ENCODE measurements around the gene REV3L.

REV3L gene

DNA sequence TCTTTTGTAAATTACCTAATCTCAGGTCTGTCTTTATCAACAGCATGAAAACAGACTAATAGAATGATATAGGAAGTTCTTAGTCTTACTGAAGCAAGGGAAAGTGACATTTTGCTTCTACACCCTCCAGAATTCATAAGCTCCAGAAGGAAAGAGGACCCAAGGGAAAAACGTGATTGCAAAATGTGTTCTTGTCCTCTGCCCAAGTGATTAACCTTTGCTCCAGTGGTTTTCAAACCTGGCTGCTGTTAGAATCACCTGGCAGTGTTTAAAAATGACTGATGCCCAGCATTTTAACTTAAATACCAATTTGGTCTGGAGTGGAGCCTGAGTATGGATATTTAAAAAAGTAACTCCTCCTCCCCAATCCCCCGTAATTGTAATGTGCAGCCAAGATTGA lies 204.3 kb downstream of the REV3L start:
- Mint-ChIP-seq H3K4me3 (no peak overlapping the region), H3K9me3 (peaks cover 74% of the 10 kb centered on the region), H3K4me1 (peaks cover under 1% of the 10 kb centered on the region), H3K36me3 (ENCODE audit: low read depth) (peaks cover 100% of the 10 kb centered on the region), H3K27ac (no peak overlapping the region), H3K27me3 (ENCODE audit: low read depth, poor library complexity) (no peaks in the 10 kb centered on the region)
- TF ChIP-seq, protein P1, sequence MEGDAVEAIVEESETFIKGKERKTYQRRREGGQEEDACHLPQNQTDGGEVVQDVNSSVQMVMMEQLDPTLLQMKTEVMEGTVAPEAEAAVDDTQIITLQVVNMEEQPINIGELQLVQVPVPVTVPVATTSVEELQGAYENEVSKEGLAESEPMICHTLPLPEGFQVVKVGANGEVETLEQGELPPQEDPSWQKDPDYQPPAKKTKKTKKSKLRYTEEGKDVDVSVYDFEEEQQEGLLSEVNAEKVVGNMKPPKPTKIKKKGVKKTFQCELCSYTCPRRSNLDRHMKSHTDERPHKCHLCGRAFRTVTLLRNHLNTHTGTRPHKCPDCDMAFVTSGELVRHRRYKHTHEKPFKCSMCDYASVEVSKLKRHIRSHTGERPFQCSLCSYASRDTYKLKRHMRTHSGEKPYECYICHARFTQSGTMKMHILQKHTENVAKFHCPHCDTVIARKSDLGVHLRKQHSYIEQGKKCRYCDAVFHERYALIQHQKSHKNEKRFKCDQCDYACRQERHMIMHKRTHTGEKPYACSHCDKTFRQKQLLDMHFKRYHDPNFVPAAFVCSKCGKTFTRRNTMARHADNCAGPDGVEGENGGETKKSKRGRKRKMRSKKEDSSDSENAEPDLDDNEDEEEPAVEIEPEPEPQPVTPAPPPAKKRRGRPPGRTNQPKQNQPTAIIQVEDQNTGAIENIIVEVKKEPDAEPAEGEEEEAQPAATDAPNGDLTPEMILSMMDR (IDR thresholded peaks at IDR 0.05), result no peak
- DNase-seq, result no peak

DNA sequence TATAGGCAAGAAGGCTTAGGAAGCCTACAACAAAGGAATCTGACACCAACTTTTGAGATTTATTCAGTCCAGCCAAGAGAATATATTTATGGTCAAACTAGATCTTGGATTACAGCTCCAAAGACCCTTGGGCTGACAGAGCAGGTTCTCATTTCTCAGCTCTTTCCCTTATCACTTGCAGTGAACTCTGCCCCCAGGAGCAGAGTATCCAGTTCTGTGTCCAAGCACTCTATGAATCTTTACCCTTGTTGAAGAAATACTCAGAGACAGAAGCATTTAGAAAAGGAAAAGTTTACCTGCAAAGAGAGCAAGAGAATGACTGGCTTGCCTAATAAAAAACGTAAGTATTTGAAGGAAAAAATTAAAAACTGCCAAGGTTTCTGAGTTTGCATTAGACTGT lies 205.2 kb downstream of the REV3L start:
- Mint-ChIP-seq H3K27ac (no peak overlapping the region), H3K9me3 (peaks cover 76% of the 10 kb centered on the region), H3K4me1 (no peaks in the 10 kb centered on the region), H3K36me3 (ENCODE audit: low read depth) (peaks cover 100% of the 10 kb centered on the region), H3K27me3 (ENCODE audit: low read depth, poor library complexity) (no peaks in the 10 kb centered on the region), H3K4me3 (no peak overlapping the region)
- TF ChIP-seq, protein P1 (IDR thresholded peaks at IDR 0.05), result no peak
- DNase-seq, result no peak

DNA sequence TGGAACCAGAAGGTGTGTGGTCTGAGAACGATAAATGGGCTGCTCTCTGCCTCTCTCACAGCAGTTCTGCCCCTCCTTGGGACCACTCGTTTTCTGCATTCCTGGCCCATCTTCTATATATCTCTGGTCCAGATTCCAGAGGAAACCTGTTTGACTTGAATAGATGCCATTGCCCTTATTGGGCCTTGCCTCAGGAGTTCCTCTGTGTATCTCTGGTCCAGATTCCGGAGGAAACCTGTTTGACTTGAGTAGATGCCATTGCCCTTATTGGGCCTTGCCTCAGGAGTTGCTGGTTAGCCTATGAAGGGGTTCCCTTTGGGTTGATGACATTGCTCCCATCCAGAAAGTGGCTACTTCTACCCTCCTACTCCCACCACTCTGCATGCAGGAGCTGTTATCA lies 206.3 kb downstream of the REV3L start:
- TF ChIP-seq, protein P1 (IDR thresholded peaks at IDR 0.05), result no peak
- peaks cover 72% of the 10 kb centered on the region for H3K9me3 Mint-ChIP-seq
- no peaks in the 10 kb centered on the region for H3K27me3 Mint-ChIP-seq (ENCODE audit: low read depth, poor library complexity)
- no peaks in the 10 kb centered on the region for H3K4me1 Mint-ChIP-seq
- peaks cover 97% of the 10 kb centered on the region for H3K36me3 Mint-ChIP-seq (ENCODE audit: low read depth)
- DNase-seq, result no peak
- H3K27ac Mint-ChIP-seq, result no peak overlapping the region
- H3K4me3 Mint-ChIP-seq, result no peak overlapping the region

DNA sequence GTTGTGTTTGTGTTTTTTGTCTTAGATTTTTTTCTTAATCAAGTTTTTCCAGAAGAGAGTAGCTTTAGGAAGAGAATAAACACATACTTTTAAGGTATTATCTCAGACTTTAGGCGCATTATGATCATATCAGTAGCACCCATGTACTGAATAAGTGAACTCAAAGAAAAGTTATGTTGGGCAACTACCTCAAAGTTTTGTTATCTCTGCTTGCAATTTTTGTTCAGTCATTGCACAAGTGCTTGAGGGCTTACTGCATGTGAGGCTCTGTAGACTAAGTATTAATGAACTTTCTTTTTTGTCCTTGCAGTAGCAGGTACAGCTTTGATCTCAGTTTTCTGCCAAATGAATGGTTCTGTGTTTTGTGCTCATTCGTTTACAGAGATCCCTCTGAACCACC lies 206.7 kb downstream of the REV3L start:
- Mint-ChIP-seq H3K36me3 (ENCODE audit: low read depth) (peaks cover 93% of the 10 kb centered on the region), H3K9me3 (peaks cover 70% of the 10 kb centered on the region), H3K4me3 (no peak overlapping the region), H3K4me1 (no peaks in the 10 kb centered on the region), H3K27me3 (ENCODE audit: low read depth, poor library complexity) (no peaks in the 10 kb centered on the region), H3K27ac (no peak overlapping the region)
- no peak for DNase-seq
- TF ChIP-seq, protein P1 (IDR thresholded peaks at IDR 0.05), result no peak

DNA sequence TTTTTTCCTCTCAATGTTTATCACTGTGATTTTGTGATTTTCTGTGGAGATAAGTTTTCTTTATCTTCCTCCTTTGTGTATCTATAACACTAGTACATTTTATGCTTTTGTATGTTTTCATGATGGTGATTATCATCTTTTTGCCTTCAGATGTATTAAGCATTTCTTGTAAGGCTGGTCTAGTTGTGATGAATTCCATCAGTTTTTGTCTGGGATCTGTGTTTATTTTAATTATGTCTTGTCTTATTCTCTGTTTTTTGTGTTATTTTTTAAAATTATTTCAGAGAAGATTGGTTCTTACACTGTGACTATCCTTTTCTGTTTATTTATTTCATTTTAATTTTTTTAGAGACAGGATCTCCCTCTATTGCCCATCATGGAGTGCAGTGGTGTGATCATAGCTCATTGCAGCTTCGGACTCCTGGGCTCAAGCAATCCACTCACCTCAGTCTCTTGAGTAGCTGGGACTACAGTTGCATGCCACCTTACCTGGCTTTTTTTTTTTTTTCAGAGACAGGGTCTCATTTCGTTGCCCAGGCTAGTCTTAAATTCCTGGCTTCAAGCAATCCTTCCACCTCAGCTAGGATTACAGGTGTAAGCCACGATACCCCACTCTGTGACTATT lies 208.3 kb downstream of the REV3L start:
- Mint-ChIP-seq H3K36me3 (ENCODE audit: low read depth) (peaks cover 93% of the 10 kb centered on the region), H3K4me3 (no peak overlapping the region), H3K27me3 (ENCODE audit: low read depth, poor library complexity) (no peaks in the 10 kb centered on the region), H3K9me3 (peaks cover 67% of the 10 kb centered on the region), H3K4me1 (no peaks in the 10 kb centered on the region), H3K27ac (no peak overlapping the region)
- TF ChIP-seq, protein P1 (IDR thresholded peaks at IDR 0.05), result no peak
- DNase-seq, result no peak

DNA sequence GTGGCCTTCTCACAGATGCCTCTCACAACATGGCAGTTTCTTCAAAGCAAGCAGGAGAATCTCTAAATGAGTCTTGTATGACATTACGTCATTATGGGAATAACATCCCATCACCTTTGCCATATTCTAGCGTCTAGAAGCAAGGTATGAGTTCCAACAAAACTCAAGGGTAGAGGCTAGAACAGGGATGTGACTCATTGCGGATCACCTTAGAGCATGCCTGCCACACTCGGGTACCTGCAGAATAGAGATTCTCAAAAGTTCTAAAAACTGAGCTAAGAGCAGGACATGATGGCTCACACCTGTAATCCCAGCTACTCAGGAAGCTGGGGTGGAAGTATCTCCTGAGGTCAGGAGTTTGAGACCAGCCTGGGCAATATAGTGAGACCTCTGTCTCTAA lies 212.9 kb downstream of the REV3L start:
- no peak overlapping the region for H3K27ac Mint-ChIP-seq
- H3K9me3 Mint-ChIP-seq, result peaks cover 40% of the 10 kb centered on the region
- H3K36me3 Mint-ChIP-seq (ENCODE audit: low read depth), result peaks cover 93% of the 10 kb centered on the region

More for the DNA sequence above, 212.9 kb downstream of the REV3L start:
- Mint-ChIP-seq H3K4me3 (no peak overlapping the region), H3K4me1 (no peaks in the 10 kb centered on the region), H3K27me3 (ENCODE audit: low read depth, poor library complexity) (peaks cover 3% of the 10 kb centered on the region)
- no peak for DNase-seq
- TF ChIP-seq, protein P1 (IDR thresholded peaks at IDR 0.05), result no peak

Data from nephron progenitor cell (in vitro differentiated cells).